Psoas muscle (tissue), 8 donors: ENCODE data around the gene FGF21. TPM values are rescaled to one million over a fixed set of nuclear protein-coding genes. Genes with fewer than 3 reads are reported as not detected.

Experiments used
- ATAC-seq, 4 donors: fragments of 200-7000 bp; cut with Tn5 transposase; one replicate each; pipeline ENCODE4 v1.9.1; 2020; ENCODE audit warnings: moderate library complexity in 3 of 4, mild to moderate bottlenecking in 2 of 4
- DNase-seq, 2 donors: peaks; one replicate each; pipeline ENCODE4 v3.0.0-alpha.2; 2020
- H3K27ac ChIP-seq: fragments of 200-600 bp; one replicate; pipeline ENCODE4 v1.8.0; 2022
- H3K27me3 ChIP-seq, 3 donors: fragments of 200-600 bp in 1 of 3; one replicate each; pipeline versions ENCODE4 v1.6.1 to v1.8.0; 2013 to 2022; ENCODE audit warnings: low read length in 2 of 3, mild to moderate bottlenecking in 2 of 3, moderate library complexity in 1 of 3; ENCODE audit not compliant: insufficient read depth in 3 of 3
- H3K36me3 ChIP-seq, 2 donors: fragments of 200-600 bp in 1 of 2; one replicate each; pipeline versions ENCODE4 v1.6.1 to v1.8.0; 2013 to 2022; ENCODE audit warnings: low read depth in 1 of 2, mild to moderate bottlenecking in 1 of 2, moderate library complexity in 1 of 2; ENCODE audit not compliant: insufficient read depth in 1 of 2
- H3K4me1 ChIP-seq: fragments of 200-600 bp; one replicate; pipeline ENCODE4 v1.8.0; 2022
- H3K4me3 ChIP-seq: fragments of 200-600 bp; one replicate; pipeline ENCODE4 v1.8.0; 2022; ENCODE audit warnings: mild to moderate bottlenecking
- H3K9me3 ChIP-seq: fragments of 200-600 bp; one replicate; pipeline ENCODE4 v1.8.0; 2022
- WGBS, 3 donors: extraction: QIAGEN DNeasy Blood & Tissue Kit; methylation state at CpG; one replicate each; pipeline versions ENCODE4 v1.1.6 to v1.1.7; 2013; 5-methylcytosine and 5-hydroxymethylcytosine counted together
- intact Hi-C, 2 donors: fragments of 100-400 bp; cut with DNase I; formaldehyde crosslinking; loops; one replicate each; pipeline versions ENCODE4 v1.11.0 to v1.14.2; 2022
- polyA plus RNA-seq, 3 donors: library from polyadenylated mRNA; stranded (reverse); fragments of 200-250 nt; gene quantifications; one replicate each; pipeline ENCODE4 v1.2.3, GENCODE V29; 2013
- total RNA-seq, 4 donors: library from RNA; stranded (reverse); fragmentation: NEBNext Ultra II Directional in 2 of 4; extraction: Animal tissue kit (Norgen Biotek cat#: 25700) in 2 of 4; gene quantifications; one replicate each; pipeline versions ENCODE4 v1.2.1 to v1.2.4, GENCODE V29; 2021 to 2023
- TF ChIP-seq, protein P1 (sequence below): fragments of 200-600 bp; IDR thresholded peaks from one replicate; pipeline ENCODE4 v1.8.0; 2022; ENCODE audit warnings: antibody characterized with exemption
- donor health status: healthy with polysubstance abuse.
- donor health status: DM: no; HTN: no; CAD: no; lungs with moderate emphysema.
- donor health status: Bipolar disorder and iron deficiency.
- donor health status: healthy.
- donor health status: DM: yes; HTN: yes; CAD: no.
- donor health status: DM: no; HTN: no; CAD: no.
- donor health status: DM: no; HTN: no; CAD: no.
- donor health status: DM: yes; HTN: yes; CAD: no.

FGF21 gene
- total and polyA plus RNA-seq, 7 donors, result 0.06 to 6.2 (median 1.0) TPM; not detected in 3

- peaks cover 9% of the 10 kb centered on the region for H3K4me1 ChIP-seq
- H3K4me3 ChIP-seq, result no peak overlapping the region
- DNase-seq (no peak), ATAC-seq (no peak)
- H3K9me3 ChIP-seq, result no peaks in the 10 kb centered on the region
- no peaks in the 10 kb centered on the region for H3K27me3 ChIP-seq
- intact Hi-C loops, result no loop called here
- H3K36me3 ChIP-seq, result no peaks in the 10 kb centered on the region
- TF ChIP-seq, protein P1, sequence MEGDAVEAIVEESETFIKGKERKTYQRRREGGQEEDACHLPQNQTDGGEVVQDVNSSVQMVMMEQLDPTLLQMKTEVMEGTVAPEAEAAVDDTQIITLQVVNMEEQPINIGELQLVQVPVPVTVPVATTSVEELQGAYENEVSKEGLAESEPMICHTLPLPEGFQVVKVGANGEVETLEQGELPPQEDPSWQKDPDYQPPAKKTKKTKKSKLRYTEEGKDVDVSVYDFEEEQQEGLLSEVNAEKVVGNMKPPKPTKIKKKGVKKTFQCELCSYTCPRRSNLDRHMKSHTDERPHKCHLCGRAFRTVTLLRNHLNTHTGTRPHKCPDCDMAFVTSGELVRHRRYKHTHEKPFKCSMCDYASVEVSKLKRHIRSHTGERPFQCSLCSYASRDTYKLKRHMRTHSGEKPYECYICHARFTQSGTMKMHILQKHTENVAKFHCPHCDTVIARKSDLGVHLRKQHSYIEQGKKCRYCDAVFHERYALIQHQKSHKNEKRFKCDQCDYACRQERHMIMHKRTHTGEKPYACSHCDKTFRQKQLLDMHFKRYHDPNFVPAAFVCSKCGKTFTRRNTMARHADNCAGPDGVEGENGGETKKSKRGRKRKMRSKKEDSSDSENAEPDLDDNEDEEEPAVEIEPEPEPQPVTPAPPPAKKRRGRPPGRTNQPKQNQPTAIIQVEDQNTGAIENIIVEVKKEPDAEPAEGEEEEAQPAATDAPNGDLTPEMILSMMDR, result no peak
- no peak overlapping the region for H3K27ac ChIP-seq
- whole genome bisulfite sequencing, 3 donors, result 79 to 84% (median 82%) methylated on average over 11 of the region's 11 CpGs
Observed at GRCh38 chr19:48722196-48722708, 33.1 kb upstream of the FGF21 start.

DNA sequence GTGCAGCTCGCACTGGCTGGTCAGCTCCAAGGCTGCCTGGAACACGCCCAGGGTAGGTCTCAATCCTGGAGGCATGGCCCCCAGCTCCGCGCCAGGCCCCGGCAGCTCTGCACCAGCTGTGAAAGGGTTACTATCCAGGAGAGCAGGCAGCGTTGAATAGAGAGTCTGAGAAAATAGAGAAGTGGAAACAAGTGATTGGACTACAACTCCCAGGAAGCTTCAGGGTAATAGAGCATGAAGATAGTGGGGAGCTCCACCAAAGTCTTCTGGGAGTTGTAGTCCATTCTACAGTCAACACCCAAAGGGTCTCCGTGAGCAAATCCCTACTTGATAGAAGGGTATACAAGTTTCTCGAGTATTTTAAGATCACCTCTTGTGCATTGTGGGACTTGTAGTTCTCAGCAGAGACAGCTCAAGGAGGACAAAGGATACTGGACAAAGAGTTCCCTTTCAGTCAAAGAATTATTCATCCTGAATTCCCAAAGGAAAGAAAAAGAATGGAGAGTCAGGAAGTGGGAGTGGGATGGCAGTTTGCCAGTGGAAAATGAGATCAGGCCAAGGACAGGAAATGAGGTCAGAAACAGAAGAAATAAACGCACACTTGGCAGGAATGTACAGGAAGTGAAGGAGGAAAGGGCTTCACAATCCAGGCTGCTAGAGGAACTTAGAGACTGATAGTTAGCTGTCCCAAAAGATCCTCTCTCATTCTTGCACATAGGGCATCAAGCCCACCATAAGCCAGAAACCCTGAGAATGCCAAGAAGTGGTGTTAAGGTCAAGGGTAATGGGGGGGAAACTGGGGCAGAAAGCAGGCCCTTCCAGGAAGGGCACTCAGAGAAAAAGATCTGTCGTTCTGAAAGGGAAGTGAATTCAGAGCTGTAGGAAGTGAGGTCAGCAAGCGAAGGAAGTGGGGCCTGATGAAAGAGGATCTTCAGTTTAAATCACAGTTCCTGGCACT lies 30.2 kb upstream of the FGF21 start:
- Histone ChIP-seq H3K4me3 (no peak overlapping the region), H3K27me3 (no peaks in the 10 kb centered on the region), H3K9me3 (no peaks in the 10 kb centered on the region), H3K27ac (peak overlapping the region; percentile 70), H3K36me3 (no peaks in the 10 kb centered on the region), H3K4me1 (peaks cover 5% of the 10 kb centered on the region)
- DNase-seq (peak in 1 of 2 donors; percentile 65), ATAC-seq (peak in 2 of 4 donors; percentile 27 to 28)
- intact Hi-C loops, result no loop called here
- WGBS, 3 donors, result 40 to 46% (median 41%) methylated on average over 11 of the region's 11 CpGs
- TF ChIP-seq, protein P1, result no peak

- intact Hi-C loops, result no loop called here
- no peak for ATAC-seq
Observed at GRCh38 chr19:48726556-48726955, 28.8 kb upstream of the FGF21 start.

DNA sequence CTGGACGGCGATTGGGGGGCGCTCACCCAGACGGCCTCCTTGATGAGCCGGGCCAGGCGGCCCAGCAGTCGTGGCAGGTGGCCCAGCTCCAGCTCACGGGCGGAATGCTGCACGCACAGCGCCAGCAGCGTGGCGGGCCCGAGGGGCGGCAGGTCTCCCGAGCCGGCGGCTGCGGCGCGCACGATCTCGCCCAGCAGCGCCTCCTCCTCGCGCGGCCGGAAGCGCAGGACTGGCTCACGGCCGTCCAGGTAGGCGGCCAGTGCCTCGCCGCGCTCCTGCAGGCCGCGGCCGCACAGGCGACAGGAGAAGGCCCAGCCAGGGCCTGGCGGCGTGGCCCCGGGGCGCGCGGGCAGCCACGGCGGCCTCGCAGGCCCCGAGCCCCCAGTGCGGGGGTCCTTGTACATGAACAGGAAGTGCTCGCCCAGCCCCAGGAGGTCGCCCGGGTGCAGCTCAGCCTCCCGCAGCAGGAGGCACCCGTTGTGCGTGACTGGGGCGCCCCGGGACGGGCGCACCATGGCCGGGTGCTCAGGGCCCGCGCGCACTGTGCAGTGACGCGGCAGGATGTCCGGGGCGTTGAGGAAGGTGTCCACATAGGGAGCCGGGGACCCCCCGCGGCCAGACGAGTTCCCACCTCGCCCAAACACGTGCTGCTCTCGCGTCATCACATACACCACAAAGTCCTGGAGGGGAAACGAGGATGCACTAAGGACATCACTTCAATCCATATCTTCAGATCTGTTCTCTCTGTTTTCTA lies 26.2 kb upstream of the FGF21 start:
- WGBS, 3 donors, result 72 to 82% (median 76%) methylated on average over 72 to 77 of the region's 77 CpGs
- no peak for ATAC-seq
- H3K27ac ChIP-seq, result no peak overlapping the region

More at GRCh38 chr19:48726556-48726955, 28.8 kb upstream of the FGF21 start:
- Histone ChIP-seq H3K4me1 (peaks cover 5% of the 10 kb centered on the region), H3K9me3 (no peaks in the 10 kb centered on the region), H3K4me3 (no peak overlapping the region), H3K36me3 (no peaks in the 10 kb centered on the region), H3K27me3 (no peaks in the 10 kb centered on the region), H3K27ac (peak overlapping the region; percentile 70)
- TF ChIP-seq, protein P1, result no peak
- 60 to 87% (median 80%) methylated on average over 2 of the region's 2 CpGs for WGBS, 3 donors
- no peak for DNase-seq

More for the DNA sequence above, 26.2 kb upstream of the FGF21 start:
- Histone ChIP-seq H3K4me1 (peaks cover 5% of the 10 kb centered on the region), H3K27me3 (no peaks in the 10 kb centered on the region), H3K4me3 (no peak overlapping the region), H3K36me3 (no peaks in the 10 kb centered on the region), H3K9me3 (no peaks in the 10 kb centered on the region)
- TF ChIP-seq, protein P1, result no peak
- DNase-seq, result no peak
- intact Hi-C loops, result no loop called here
